SHP77 treated with DMSO at 0.1 percent for 48 hours (cell line): Measurements from ENCODE around the gene PPP6R2.
A peak's percentile ranks its signal among the peaks of the same experiment; 100 is the strongest.

Source experiments
- DNase-seq: peaks from one replicate; lab custom pipeline; 2025; lab: John Stamatoyannopoulos, UW

Gene PPP6R2

DNA sequence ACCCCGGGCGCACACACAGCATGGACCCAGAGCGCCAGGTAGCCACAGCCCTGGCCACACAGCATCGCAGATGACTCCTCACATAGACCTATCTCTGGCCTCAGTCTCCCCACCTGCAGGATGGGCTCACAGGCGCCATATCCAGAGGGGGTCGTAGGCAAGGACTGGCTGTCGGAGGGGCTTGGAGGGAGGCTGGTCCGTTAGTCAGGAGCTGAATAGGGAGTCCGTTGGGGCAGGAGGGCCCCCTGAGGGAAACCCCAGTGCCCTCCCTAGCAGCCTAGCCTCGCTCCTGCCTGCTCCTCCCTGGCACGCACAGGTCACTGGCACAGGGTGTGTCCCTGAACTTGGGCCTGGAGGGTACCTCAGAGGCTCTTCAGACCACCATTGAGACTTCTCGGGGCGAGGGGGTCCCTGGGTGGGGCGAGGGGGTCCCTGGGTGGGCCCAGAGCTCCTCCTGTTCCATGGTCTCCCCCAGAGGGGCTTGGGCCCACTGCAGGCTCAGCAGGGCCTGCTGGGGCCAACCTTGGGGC, 37.7 kb upstream of the PPP6R2 start:
- no peak for DNase-seq

DNA sequence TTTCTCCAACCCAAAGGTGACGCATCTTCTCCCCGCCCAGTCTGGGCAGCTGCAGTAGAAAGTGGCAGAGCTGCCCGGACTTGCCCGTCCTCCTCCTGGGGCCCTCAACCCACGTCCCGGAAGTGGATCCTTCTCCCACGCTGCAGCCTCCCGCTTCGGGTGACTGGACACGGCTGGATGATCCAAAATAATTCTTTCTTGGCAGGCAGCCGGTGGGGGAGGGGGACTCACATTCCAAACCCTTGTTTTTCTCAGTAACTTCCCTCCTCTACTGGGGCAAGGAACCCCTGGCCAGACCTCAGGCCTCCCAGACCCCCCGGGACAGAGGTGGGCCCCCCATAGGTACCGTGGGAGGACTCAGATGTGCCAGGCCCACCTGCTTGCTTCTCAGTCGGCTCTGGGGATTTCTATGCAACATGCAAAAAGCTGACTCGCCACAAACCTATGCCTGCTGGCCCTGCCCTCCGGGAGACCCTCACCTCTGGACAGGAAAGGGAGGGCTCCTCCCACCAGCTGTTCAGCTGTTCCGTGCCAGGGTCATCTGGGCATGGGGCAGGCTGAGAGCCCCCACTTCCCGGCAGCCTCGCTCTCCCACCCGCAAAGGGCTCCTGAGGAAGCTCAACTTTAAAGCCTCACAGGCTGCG, 37.1 kb upstream of the PPP6R2 start:
- DNase-seq, result peak; percentile 71

DNA sequence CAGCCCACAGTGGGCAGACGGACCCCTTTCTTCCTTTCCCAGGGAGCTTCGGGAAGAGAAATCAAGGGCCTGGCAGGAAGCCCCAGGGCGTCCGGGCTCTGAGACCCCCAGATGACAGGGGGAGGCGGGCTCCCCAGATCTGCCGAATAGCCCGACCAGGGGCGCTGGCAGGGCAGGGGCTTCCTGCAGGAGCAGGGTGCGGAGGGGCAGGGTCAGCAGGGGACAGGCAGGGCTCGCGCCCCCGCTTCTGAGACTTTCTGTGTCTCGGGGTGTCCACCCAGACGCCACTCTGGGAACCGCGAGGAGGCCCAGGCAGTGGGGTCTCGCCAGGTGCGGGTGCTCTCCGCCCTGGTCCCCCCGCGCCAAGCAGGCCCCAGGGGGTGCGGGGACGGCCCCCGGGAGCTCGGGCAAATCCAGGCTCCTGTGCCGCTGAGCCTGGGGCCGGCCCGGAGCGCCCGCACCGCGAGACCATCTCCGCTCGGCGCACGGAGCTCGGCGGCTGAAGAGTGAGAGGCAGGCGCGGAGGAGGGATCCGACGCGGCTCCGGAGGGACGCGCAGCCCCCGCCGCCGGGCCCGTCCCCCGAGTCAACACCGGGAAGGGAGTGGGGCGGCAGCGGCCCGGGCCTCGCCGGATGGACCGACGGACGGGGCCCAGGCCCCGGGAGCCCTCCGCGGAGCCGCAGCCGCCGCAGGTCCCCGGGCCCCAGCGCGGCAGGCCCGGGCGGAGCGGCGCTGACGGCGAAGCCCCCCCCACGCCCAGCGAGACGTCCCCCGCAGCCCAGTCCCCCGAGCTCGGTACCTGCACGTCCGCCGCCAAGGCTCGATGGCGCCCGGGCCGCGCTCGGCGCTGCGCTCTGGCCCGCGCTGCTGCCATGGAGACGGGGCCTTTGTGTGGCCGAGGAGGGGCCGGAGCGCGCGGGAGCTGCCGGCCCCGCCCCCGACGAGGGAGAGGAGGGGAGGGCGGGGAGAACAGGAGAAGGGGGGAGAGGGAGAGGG, 36.1 kb upstream of the PPP6R2 start, which contains the start of gene PLXNB2:
Gene PLXNB2 (minus strand): TSS at position 894 of the 997 bp plus-strand sequence. CDS start 17,062 bp downstream, outside the sequence.
- peak; percentile 59 for DNase-seq

DNA sequence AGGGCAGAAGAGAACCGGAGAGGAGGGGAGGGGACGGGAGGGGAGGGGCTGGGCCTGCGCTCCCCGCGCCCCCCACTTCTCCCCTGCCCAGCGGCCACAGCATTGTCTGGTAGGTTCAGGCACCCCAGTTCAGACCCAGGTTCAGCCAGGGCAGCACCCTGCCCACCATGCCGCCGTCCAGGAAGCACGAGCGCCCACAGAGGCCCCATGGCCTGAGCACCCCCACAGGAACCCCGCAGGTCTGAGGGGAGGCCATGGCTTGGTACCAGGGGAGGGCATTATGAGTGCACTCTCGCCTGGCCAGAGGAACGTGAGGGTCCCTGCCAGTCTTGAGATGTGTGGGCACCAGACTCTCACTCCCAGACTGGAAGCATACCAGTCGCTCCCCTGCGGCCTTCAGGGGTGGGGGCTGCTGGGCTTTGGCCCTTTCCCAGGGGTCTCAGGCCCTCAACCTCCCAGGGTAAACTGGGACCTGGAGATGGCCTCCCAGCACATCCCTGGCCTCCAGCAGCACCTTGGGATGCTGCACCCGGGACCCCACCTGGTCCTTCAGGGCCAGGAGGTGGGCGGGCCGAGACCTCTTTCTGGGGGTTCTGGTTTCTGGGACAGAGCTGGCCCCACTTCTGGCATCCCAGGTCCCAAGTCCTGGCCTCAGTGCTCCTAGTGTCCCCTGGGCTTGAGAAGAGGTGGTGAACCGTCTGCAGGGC, 35.1 kb upstream of the PPP6R2 start:
- DNase-seq, result no peak

DNA sequence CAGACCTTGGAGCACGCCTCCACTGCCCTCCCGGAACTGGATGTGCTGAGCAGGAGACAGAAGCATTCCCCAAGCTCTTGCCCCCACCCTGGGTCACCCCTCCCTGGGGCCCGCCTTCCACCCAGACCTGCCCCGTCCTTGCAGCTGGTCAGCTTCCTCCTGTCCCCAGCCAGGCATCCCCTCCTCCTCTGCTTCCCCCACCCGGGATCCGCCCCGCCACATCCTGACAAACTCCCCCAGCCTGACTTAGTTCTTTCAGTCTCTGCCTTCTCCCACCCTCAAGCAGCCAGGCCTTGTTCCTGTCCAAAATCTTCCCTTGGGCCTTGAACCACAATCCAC, 34.6 kb upstream of the PPP6R2 start:
- no peak for DNase-seq

DNA sequence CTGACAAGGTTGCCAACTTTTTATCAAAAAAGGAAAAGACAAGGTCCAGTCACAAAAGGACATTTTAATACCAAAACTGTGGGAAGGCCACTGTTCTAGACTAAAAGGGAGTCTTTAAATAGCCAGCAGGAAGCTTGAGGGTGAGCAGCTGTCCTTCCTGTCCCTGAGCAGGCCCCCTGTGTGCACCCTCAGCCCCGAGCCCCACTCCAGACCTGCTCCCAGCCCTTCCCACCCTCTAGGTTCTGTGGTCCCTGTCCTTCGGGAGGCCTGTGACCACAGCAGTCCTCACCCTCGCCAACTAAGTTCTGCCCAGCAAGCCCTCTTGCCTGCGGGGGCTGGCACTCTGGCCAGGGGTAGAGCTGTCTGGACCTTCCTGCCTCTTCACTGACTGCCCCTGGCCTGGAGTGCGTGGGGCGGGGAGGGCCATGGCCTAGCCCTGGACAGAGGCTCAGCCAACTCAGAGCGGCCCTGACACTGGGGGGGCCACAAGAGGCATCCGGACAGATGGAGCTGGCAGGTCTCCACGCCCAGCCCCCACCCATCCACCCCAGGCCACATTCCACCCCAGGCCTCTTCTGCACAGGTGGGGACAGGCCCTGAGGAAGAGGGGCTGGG, 34.0 kb upstream of the PPP6R2 start:
- DNase-seq, result no peak

DNA sequence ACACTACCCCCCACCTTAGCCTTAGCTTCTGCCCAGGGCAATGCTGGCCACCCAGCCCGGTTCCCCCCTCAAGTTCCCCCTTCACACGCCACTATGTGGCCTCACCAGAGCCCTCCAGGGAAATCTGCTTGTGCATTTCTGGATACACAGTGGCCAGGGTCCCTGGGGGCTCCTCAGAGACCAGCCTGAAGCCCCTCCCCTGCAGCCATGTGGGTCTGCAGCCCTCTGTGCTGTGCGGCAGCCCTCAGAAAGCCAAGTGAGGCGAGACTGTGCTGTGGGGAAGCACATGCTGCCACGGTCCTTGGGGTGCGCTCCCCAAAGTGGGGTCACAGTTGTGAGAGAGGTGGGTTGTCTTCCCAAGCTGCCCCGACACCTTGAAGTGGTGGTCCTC, 33.5 kb upstream of the PPP6R2 start:
- DNase-seq, result no peak

DNA sequence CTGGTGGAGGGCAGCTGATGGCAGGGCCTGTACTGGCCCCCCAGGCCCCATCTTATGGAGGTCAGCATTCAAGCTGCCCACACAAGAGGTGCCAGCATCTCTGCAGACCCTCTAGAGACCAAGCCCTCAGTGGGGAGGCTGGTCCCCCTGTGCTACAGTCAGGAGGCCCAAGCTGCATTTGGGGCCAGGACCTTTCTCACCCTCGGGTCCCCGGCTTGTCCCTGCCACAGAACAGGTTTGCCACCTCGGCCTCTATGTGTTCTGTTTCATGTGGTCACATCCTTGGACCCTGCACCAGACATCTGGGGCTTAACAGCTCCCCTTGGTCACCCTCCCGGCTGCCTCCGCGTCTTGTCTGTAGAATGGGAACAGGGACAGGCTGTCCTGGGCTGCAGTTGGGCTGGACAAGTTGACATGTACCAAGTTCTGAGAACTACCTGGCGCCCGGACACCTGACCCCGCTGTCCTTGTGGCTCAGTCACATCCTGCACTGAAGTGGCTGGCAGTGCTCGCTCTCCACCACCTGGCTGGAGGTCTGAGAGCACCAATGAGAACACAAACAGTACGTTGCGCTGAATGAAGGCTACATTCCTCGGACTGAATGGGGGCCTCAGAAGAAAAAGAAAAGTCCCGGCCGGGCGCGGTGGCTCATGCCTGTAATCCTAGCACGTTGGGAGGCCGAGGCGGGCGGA, 33.0 kb upstream of the PPP6R2 start:
- DNase-seq, result peak; percentile 48

DNA sequence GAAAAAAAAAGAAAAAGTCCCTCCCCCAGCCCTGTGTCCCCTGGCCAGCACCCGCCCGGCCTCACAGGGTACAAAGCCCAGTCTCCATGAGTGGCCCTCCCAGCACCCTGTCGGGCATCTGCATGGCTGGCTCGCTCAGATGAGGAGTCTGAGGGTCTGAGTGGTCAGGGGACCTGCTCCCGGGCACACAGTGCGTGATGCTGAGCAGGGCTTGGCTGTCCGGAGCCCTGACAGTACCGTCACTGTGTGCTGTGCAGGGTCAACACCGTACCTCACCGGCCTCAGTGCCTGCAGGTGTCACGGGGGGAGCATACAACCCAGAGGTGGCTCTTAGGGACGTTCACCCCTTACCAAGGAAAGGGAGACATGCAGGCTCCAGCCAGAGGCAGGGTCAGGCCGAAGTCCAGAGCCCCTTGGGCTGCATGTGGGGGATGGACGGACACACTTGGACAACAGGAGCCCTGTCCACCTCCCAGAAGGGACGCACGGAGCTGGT, 32.1 kb upstream of the PPP6R2 start:
- no peak for DNase-seq

DNA sequence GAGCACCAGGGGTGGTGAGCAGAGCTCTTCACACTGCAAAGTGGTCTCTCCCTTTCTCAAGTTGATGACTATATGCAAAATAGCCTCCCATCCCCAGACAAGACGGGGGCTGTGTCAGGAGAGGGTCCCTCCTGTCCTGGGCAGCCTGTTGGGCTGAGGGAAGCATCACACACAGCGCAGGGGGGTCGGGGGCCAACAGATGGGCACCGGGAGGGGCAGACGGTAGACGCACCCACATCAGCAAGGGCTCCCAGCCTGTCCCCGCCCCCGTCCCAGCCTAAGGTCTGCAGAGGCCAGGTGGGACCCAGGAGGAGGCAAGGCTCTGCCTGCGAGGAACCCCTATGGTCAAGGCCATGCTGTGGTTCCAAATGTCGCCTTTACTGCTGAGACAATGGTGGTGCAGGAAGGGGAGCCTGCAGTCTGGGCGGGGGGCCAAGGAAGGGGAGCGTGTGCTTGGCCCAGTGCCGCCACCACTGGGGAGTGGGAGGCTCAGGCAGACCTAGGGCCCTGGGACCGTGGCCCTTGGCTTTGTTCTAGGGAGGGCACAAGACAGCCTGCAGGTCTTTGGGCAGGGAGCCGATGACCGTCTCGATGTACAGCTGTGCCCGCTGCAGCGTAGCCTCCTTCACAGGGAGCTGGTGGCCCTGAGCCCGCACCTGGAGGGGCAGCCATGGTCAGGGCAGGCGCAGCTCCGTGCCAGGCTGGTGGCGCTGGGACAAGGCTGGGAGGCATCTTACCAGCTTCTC, 31.3 kb upstream of the PPP6R2 start:
- no peak for DNase-seq

DNA sequence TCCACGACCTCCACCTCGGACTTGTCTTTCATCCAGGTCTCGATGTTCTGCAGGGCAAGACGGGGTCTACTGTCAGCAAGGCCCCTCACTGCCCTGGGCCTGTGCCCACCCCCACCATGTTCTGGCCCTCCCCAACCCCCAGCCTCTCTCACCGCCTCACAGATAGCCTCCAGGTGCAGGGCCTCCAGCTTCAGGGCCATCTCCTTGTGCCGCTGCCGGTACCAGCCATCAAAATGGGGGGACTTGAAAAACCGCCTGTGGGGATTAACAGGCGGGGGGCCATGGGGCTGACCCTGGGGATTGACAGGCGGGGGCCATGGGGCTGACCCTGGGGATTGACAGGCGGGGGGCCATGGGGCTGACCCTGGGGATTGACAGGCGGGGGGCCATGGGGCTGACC, 30.8 kb upstream of the PPP6R2 start:
- DNase-seq, result no peak

DNA sequence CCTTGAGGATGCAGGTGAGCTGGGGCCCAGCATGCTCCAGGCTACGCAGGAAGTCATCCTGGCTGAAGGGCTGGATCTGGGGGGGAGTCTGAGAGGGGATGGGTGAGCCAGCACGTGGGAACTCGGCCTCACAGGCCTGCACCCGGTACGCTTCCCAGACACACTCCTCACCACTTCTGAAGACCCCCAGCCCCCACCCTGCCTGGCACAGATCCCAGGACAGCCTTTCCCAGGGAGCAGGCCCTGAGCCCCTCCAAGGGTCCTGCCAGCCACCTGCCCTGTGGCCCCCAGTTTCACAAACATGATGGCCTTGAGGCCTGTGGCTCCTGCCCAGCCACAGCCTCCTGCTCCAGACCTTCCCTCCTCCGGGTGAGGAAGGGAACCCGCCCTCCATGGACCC, 30.1 kb upstream of the PPP6R2 start:
- DNase-seq, result no peak

DNA sequence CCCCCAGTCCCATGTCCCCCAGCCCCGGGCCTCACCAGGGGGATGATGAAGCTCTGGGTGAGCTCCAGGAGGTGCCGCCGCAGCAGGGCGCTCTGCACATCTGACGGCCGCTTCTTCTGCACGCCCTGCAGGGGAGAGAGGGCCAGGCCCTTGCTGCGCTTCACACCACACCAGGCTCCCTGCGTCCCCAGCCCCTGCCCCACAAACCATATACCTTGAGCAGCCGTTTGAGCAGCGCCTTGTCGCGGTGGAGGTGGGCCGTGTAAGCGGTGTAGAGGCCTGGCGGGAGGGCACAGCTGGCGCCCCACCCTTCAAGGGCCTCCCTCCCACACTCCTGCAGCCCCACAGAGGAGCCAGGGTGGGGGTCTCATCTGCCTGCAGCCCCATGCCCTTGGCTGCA, 29.5 kb upstream of the PPP6R2 start:
- no peak for DNase-seq

DNA sequence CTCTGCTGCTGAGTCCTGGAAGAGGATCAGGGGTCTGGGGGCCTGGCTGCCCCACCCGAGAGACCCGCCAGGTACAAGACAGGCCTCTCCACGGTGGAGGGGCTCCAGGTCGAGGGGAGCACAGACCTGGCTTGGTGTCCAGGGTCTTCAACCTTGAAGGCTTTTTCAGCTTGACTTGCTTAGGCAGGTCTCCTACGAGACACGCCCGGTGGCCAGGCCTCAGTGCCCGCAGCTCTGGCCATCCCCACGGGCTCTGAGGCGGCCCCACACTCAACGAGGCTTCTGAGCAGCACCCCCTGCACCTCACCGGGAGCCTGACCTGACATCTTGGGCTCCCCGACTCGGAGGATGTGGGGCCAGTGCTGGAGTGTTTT, 29.1 kb upstream of the PPP6R2 start:
- DNase-seq, result no peak

DNA sequence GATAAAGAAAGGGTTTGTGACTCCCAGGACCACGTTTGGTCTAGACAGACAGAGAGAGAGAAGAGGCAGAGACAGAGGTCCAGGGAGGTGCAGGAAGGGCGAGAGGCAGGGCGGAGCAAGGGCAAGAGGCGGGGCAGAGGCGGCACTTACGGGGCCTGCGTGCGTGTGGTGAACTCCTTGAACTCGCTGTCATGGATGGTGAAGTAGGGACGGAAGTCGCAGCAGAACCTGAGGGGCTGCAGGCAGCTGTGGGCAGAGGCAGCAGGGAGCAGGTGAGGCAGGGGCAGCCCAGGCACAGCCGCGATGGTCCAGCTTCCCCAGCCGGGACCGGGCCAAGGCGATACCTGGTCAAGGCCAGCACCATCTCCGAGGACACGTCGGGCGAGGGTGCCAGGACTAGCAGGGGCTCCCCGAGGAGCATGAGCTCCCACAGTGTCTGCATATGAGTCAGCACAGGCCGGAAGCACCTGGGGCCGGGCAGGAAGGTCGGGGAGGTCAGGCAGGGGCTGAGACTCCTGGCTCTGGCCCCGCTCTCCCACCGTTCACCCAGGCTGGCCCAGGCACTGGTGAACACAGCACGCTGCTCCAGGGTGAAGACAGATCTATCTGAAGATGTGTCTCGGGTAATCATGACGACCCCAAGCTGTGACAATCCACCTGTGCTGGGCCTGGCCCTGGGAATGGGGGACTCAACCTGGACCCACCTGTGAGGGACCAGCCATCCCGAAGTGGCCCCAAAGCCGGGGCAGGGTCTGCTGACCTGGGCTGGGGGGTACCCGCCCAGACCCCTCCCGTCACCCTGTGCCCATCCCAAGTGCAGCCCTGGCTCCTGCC, 28.5 kb upstream of the PPP6R2 start:
- no peak for DNase-seq

DNA sequence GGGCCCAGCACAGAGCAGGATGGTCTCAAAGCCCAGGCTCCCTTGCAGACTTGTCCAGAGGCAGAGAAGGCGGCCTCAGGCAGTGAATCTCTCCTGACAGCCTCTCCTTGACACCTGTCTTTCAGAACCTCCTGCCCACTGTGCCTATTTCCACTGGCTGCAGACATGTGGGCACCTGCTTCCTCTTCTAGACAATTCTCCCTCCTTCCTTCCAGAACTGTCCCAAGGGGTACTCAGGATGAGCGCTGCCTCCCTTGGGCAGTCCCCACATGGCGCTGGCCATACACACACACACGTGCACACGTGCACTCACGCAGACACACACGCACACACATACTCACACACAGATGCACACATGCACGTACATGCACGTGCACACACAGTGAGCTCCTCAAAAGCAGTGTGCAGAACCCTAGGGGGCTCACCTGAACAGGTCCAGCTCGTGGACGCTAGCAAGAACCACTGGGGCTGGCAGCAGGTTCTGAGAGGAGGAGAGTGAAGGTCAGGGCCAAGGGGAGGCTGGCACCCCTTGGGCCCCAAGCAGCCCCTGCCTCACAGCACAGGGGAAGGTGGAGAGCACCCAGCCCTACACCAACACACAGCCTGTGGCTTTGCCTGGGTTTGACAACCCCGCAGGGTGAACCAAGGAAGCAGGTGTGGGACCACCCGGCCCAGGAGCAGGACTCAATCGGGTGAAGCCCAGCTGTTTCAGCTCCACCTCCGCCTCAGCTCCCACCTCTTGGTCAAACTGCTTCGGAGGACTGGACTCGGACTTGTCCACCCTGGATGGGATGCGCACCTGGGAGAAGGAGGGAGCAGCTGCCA, 27.6 kb upstream of the PPP6R2 start:
- DNase-seq, result no peak

DNA sequence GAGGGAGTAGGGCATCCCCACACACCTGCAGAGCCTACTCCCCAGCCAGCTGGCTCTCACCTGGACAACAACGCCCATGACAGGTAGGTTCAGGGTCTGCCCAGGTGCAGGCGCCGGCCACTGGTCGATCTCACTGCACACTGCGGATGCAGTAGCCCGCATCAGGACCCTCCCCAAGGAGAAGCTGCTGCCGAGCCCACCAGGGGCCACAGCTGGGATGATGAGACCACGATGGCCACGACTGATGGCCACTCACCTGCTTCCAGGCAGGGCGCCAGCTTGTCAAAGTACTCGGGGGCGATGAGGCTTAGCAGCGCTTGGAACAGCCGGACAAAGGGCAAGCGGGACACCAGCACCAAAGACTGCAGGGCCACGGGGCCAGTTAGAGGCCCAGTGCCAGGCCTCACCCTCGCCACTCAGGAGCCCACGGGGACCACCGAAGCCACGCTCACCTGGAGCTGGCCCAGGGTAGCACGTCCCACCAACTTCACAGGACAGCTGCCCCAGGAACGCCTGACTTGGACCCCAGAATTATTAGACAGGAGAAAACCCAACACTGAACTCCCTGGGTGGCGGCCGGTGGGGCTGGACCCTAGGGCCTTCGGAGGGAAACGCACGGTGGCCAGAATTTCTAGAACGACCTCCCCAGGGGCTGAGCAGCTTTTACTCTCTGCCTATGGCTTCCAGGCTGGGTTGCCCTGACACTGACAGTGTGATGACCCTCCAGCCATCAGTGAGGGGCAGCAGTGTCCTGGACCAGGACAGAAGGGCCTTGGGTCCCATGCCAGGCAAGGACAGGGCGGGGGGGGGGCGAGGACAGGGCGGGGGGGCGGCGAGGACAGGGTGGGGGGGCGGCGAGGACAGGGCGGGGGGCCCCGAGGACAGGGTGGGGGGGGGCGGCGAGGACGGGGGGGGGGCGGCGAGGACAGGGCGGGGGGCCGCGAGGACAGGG, 26.7 kb upstream of the PPP6R2 start:
- DNase-seq, result no peak

DNA sequence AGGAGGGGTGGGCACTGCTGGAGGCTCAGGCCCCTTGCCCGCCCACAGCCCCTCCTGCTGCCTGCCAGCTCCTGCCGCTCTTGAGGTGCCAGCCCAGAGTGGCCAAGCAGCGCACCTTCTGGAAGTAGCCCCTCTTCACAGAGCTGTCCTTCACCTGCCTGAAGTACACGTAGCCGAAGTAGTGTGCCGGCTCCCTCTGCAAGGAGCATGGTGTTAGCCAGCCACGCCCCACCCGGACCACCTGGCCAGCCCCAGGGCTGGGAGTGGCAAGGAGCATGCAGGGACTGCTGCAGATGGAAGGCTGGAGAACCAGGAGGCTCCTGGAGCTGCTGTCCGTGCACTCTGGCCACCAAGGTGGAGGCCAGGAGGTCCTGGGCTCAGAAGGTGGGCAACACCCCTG, 25.9 kb upstream of the PPP6R2 start:
- no peak for DNase-seq
